GM13977 (cell line): ENCODE results near the gene GFRA1.

Experiments
- DNase-seq: peaks from one replicate; pipeline ENCODE4 v3.0.0; 2012; ENCODE audit warnings: low spot score
- CTCF ChIP-seq: IDR thresholded peaks from 2 replicates; pipeline ENCODE4 v1.5.1; 2012; ENCODE audit warnings: mild to moderate bottlenecking, control low read depth; ENCODE audit not compliant: insufficient read depth; ENCODE audit errors: extremely low read depth, missing control alignments
- in situ Hi-C: fragments of 300-500 bp; cut with MboI; formaldehyde crosslinking; loops from one replicate; pipeline ENCODE4 v1.12.0; 2022; ENCODE audit warnings: low sequenced_read_pairs, low pct_unique_long_range_greater_than_20kb, mixed read lengths, inconsistent platforms; ENCODE audit not compliant: unreplicated experiment

GFRA1 gene

GRCh38 chr10:116287906-116288501 is 15.0 kb upstream of the GFRA1 start:
- in situ Hi-C loops = no loop called here
- peak; percentile 32 for DNase-seq
- peak; percentile 58 for TF ChIP-seq CTCF

GRCh38 chr10:116286626-116287200 is 13.7 kb upstream of the GFRA1 start:
- in situ Hi-C loops = no loop called here
- no peak for DNase-seq
- no peak for TF ChIP-seq CTCF

GRCh38 chr10:116281775-116282174 is 8.8 kb upstream of the GFRA1 start:
- TF ChIP-seq CTCF = no peak
- in situ Hi-C loops = no loop called here
- DNase-seq = no peak

GRCh38 chr10:116278846-116279245 is 5.8 kb upstream of the GFRA1 start:
- in situ Hi-C loops = no loop called here
- TF ChIP-seq CTCF = no peak
- no peak for DNase-seq

GRCh38 chr10:116276981-116277380 is 4.0 kb upstream of the GFRA1 start:
- no peak for TF ChIP-seq CTCF
- in situ Hi-C loops = no loop called here
- DNase-seq = no peak

- no peak for TF ChIP-seq CTCF
- peak; percentile 23 for DNase-seq
- in situ Hi-C loops = no loop called here
Observed at GRCh38 chr10:116274064-116274904, 1.3 kb upstream of the GFRA1 start.
